Adrenal gland (tissue), 12 donors: ENCODE measurements around the gene STARD8. TPM values are rescaled to one million over a fixed set of nuclear protein-coding genes. Genes with fewer than 3 reads are reported as not detected.
A peak's percentile ranks its signal among the peaks of the same experiment; 100 is the strongest.

Source experiments
- DNase-seq, 7 donors: peaks; one replicate each; pipeline ENCODE4 v3.0.0-alpha.2; 2019 to 2020
- H3K27ac ChIP-seq, 5 donors: fragments of 200-600 bp; sonication (generic) in 4 of 5; 1 replicate in 3 of 5; 2 replicates in 2 of 5; pipeline versions ENCODE4 v1.5.1 to v1.8.0; 2016 to 2020; ENCODE audit warnings: mild to moderate bottlenecking in 1 of 5
- H3K27me3 ChIP-seq: fragments of 200-600 bp; 2 replicates; pipeline ENCODE4 v1.8.0; 2021
- H3K36me3 ChIP-seq, 2 donors: fragments of 200-600 bp; replicated peaks in 1 of 2; 1 replicate in 1 of 2; 2 replicates in 1 of 2; pipeline versions ENCODE4 v1.5.1 to v1.8.0; 2018 to 2022
- H3K4me1 ChIP-seq, 2 donors: fragments of 200-600 bp; replicated peaks in 1 of 2; 1 replicate in 1 of 2; 2 replicates in 1 of 2; pipeline versions ENCODE4 v1.5.1 to v1.8.0; 2018 to 2021
- H3K4me3 ChIP-seq, 4 donors: fragments of 200-600 bp; sonication (generic) in 3 of 4; one replicate each; pipeline ENCODE4 v1.5.1; 2016 to 2018
- H3K9me3 ChIP-seq, 3 donors: fragments of 200-600 bp; sonication (generic) in 1 of 3; replicated peaks in 1 of 3; 1 replicate in 2 of 3; 2 replicates in 1 of 3; pipeline versions ENCODE4 v1.5.1 to v1.8.0; 2016 to 2021
- POLR2A ChIP-seq, 2 donors: fragments of 450-650 bp; IDR thresholded peaks; one replicate each; pipeline ENCODE4 v1.6.1; 2017; ENCODE audit warnings: antibody characterized with exemption in 2 of 2, mild to moderate bottlenecking in 2 of 2, moderate library complexity in 1 of 2
- WGBS, 4 donors: extraction: QIAGEN DNeasy Blood & Tissue Kit in 2 of 4; methylation state at CpG; one replicate each; pipeline versions ENCODE4 v1.1.5 to v1.1.7; 2013 to 2017; 5-methylcytosine and 5-hydroxymethylcytosine counted together
- intact Hi-C, 2 donors: fragments of 100-400 bp; cut with DNase I; formaldehyde crosslinking; loops; one replicate each; pipeline versions ENCODE4 v1.14.1 to v1.15.0; 2022 to 2023
- polyA plus RNA-seq, 3 donors: library from polyadenylated mRNA; stranded (reverse); fragments of 200-250 nt in 2 of 3; fragments of 350-450 nt in 1 of 3; fragmentation: Illumina TruSeq in 1 of 3; extraction: RNeasy Lipid Tissue Mini Kit (QIAGEN cat#74804) in 1 of 3; gene quantifications; one replicate each; pipeline ENCODE4 v1.2.3, GENCODE V29; 2013 to 2014
- total RNA-seq, 9 donors: library from RNA; depleted of rRNA in 4 of 9; stranded (reverse); fragments of >200 nt in 4 of 9; fragments of 120-200 nt in 1 of 9; fragmentation: NEBNext Ultra II Directional in 1 of 9; extraction: Animal tissue kit (Norgen Biotek cat#: 25700) in 1 of 9; gene quantifications; one replicate each; pipeline versions ENCODE4 v1.1.0 to v1.2.4, GENCODE V29; 2013 to 2023
- TF ChIP-seq, protein P1 (sequence below), 6 experiments: fragments of 450-650 bp in 4 of 6; fragments of 200-600 bp in 2 of 6; sonication (generic) in 1 of 6; IDR thresholded peaks; 1 replicate in 5 of 6; 2 replicates in 1 of 6; pipeline versions ENCODE4 v1.5.1 to v1.8.0; 2016 to 2021; ENCODE audit warnings: antibody characterized with exemption in 6 of 6, mild to moderate bottlenecking in 2 of 6, moderate library complexity in 1 of 6
- donor health status: healthy with polysubstance abuse.
- donor health status: Bipolar disorder and iron deficiency.
- donor health status: DM: yes; HTN: yes; CAD: no.
- donor health status: DM: no; HTN: no; CAD: no.
- donor health status: DM: no; HTN: no; CAD: no.
- donor health status: DM: yes; HTN: yes; CAD: no.

Gene STARD8
- total and polyA plus RNA-seq, 12 donors = 2.8 to 19.6 (median 10.1) TPM

- H3K4me3 ChIP-seq = peak overlapping the region in 1 of 4 donors; percentile 53
- H3K36me3 ChIP-seq = no peaks in the 10 kb centered on the region
- intact Hi-C loops = no loop called here
- no peaks in the 10 kb centered on the region for H3K27me3 ChIP-seq
- DNase-seq = no peak
- H3K27ac ChIP-seq = peak overlapping the region in 3 of 5 donors; percentile 37 to 84 (median 57)
- TF ChIP-seq POLR2A (IDR thresholded peaks at IDR 0.05) = no peak
- TF ChIP-seq, protein P1, sequence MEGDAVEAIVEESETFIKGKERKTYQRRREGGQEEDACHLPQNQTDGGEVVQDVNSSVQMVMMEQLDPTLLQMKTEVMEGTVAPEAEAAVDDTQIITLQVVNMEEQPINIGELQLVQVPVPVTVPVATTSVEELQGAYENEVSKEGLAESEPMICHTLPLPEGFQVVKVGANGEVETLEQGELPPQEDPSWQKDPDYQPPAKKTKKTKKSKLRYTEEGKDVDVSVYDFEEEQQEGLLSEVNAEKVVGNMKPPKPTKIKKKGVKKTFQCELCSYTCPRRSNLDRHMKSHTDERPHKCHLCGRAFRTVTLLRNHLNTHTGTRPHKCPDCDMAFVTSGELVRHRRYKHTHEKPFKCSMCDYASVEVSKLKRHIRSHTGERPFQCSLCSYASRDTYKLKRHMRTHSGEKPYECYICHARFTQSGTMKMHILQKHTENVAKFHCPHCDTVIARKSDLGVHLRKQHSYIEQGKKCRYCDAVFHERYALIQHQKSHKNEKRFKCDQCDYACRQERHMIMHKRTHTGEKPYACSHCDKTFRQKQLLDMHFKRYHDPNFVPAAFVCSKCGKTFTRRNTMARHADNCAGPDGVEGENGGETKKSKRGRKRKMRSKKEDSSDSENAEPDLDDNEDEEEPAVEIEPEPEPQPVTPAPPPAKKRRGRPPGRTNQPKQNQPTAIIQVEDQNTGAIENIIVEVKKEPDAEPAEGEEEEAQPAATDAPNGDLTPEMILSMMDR (IDR thresholded peaks at IDR 0.05) = no peak
- H3K4me1 ChIP-seq = peaks cover 0 to 3% of the 10 kb centered on the region in 2 donors
- 52 to 67% (median 60%) methylated on average over 12 to 17 of the region's 17 CpGs for WGBS, 4 donors
- no peaks in the 10 kb centered on the region for H3K9me3 ChIP-seq
These were observed 47.2 kb downstream of the STARD8 start for GRCh38 chrX:68694435-68695205.

DNA sequence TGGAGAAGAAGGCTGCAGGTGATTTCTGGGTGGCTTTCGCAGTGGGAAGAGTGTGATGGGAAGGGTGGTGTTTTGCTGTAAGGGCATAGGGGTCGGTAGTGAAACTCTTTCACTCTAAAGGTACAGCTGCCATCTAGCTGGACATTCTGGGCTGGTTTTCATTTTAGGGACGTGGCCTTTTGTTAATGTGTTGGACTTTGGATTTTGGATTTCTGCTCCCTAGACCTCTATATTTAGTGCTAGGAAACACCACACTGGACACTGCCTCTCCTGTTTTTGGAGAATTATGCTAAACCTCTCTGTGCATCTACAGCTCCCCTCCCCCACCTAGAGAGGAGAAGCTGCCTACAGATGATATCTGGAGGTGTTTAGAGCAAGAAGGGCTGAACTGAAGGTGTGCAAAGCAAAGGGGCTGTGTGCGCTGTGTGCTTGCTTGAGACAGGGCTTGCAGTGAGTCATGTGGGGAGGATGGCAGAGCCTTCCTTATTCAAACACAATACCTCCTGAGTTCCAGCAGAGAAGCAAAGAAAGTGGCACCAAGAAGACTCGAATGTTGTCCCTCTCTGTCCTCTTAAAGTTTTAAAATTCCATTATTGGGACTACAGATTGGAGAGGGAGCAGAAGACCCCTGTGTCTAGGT is 47.9 kb downstream of the STARD8 start:
- intact Hi-C loops = no loop called here
- H3K4me1 ChIP-seq = peaks cover 0 to 3% of the 10 kb centered on the region in 2 donors
- no peak for TF ChIP-seq POLR2A (IDR thresholded peaks at IDR 0.05)
- TF ChIP-seq, protein P1 (IDR thresholded peaks at IDR 0.05) = no peak
- H3K36me3 ChIP-seq = no peaks in the 10 kb centered on the region
- no peaks in the 10 kb centered on the region for H3K27me3 ChIP-seq
- H3K27ac ChIP-seq = peak overlapping the region in 1 of 5 donors; percentile 84
- WGBS, 4 donors = 50 to 56% (median 54%) methylated on average over 5 of the region's 5 CpGs
- no peak for DNase-seq
- no peaks in the 10 kb centered on the region for H3K9me3 ChIP-seq
- peak overlapping the region in 1 of 4 donors; percentile 53 for H3K4me3 ChIP-seq

GRCh38 chrX:68696267-68696990 is 49.0 kb downstream of the STARD8 start:
- intact Hi-C loops = no loop called here
- DNase-seq = no peak
- Histone ChIP-seq H3K9me3 (no peaks in the 10 kb centered on the region), H3K4me1 (peaks cover 0 to 3% of the 10 kb centered on the region in 2 donors), H3K27me3 (peaks cover 6% of the 10 kb centered on the region), H3K4me3 (no peak overlapping the region), H3K27ac (peak overlapping the region in 1 of 5 donors; percentile 66), H3K36me3 (no peaks in the 10 kb centered on the region)
- no peak for TF ChIP-seq POLR2A (IDR thresholded peaks at IDR 0.05)
- TF ChIP-seq, protein P1 (IDR thresholded peaks at IDR 0.05) = no peak
- WGBS, 4 donors = 63 to 74% (median 71%) methylated on average over 6 of the region's 6 CpGs

DNA sequence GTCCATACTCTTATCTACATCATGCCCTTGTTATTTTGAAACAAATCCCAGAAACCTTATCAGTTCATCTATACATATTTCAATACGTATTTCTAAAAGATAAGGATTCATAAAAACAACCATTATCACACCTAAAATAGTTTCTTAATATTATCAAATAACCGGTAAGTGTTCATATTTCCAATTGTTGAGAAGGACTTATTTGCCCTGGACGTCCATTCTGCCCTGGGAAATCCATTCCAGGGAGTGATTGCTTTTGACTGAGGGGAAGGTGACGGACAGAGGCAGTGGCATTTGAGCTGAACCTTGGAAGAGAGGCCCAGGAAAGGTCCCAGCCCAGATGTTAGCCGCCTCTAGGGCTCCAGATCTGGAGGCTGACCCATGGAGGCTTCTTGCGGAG is 49.6 kb downstream of the STARD8 start:
- H3K27me3 ChIP-seq = peaks cover 6% of the 10 kb centered on the region
- 55 to 76% (median 63%) methylated on average over 5 to 6 of the region's 6 CpGs for WGBS, 4 donors
- H3K36me3 ChIP-seq = no peaks in the 10 kb centered on the region
- H3K9me3 ChIP-seq = no peaks in the 10 kb centered on the region
- H3K27ac ChIP-seq = peak overlapping the region in 2 of 5 donors; percentile 26 to 66
- TF ChIP-seq, protein P1 (IDR thresholded peaks at IDR 0.05) = no peak
- no peak for TF ChIP-seq POLR2A (IDR thresholded peaks at IDR 0.05)
- H3K4me1 ChIP-seq = peaks cover under 1 to 3% of the 10 kb centered on the region in 2 donors
- intact Hi-C loops = no loop called here
- no peak overlapping the region for H3K4me3 ChIP-seq
- no peak for DNase-seq
